ENCODE data around the gene ADAM29. TPM values are rescaled to one million over a fixed set of nuclear protein-coding genes. Genes with fewer than 3 reads are reported as not detected.

The ADAM29 gene
- total RNA-seq, 5 donors from 2014 or later (not counting 1 experiment from before 2014, with no cell fraction given), result not detected

GRCh38 chr4:174880001-174880400 lies 38.2 kb upstream of the ADAM29 start:
- Mint-ChIP-seq H3K4me3 (no peak overlapping the region), H3K27me3 (no peaks in the 10 kb centered on the region)
- WGBS (ENCODE audit: insufficient coverage), result 50% methylated on average over 1 of the region's 7 CpGs

GRCh38 chr4:174882317-174882992 lies 35.7 kb upstream of the ADAM29 start:
- ATAC-seq (replicated peaks in 1 of 4) (no peak), DNase-seq (no peak)
- Histone ChIP-seq H3K9me3 (no peaks in the 10 kb centered on the region), H3K4me3 (ENCODE audit: control insufficient read depth in 1 of 2, extremely low read depth in 1 of 2, low read length in 1 of 2) (no peak overlapping the region), H3K36me3 (ENCODE audit: control insufficient read depth in 2 of 2, extremely low read depth in 1 of 2, insufficient read depth in 1 of 2, low read length in 1 of 2) (no peaks in the 10 kb centered on the region), H3K27ac (ENCODE audit: low read length) (no peak overlapping the region), H3K4me1 (ENCODE audit: control insufficient read depth in 1 of 2, extremely low read depth in 1 of 2, insufficient read depth in 2 of 2, low read length in 2 of 2) (no peaks in the 10 kb centered on the region), H3K27me3 (replicated peaks in 1 of 2; ENCODE audit: control insufficient read depth in 2 of 2, extremely low read depth in 1 of 2, insufficient read depth in 2 of 2, low read length in 1 of 2) (no peaks in the 10 kb centered on the region)
- Mint-ChIP-seq H3K9me3 (peaks cover 0 to 6% (median 2%) of the 10 kb centered on the region in 3 donors), H3K27me3 (no peaks in the 10 kb centered on the region), H3K4me3 (no peak overlapping the region), H3K36me3 (no peaks in the 10 kb centered on the region), H3K27ac (no peak overlapping the region), H3K4me1 (no peaks in the 10 kb centered on the region)
- no CpG with 5 or more reads among the region's 6 CpGs for WGBS (ENCODE audit: insufficient coverage)
- ChIA-PET POLR2A (interaction anchor here in 1 of 2 donors (0.6 kb wide), 1 partner anchor 37 kb away, joined by 4 read pairs; no protein-coding TSS in a partner anchor), CTCF (interaction anchor here in 1 of 2 donors (0.6 kb wide), 1 partner anchor 17 kb away, joined by 5 read pairs; no protein-coding TSS in a partner anchor)

More at GRCh38 chr4:174880001-174880400, 38.2 kb upstream of the ADAM29 start:
- Mint-ChIP-seq H3K4me1 (no peaks in the 10 kb centered on the region), H3K27ac (no peak overlapping the region), H3K9me3 (peaks cover 4 to 18% (median 5%) of the 10 kb centered on the region in 3 donors), H3K36me3 (no peaks in the 10 kb centered on the region)
- ATAC-seq (replicated peaks in 1 of 4), result no peak
- no peaks in the 10 kb centered on the region for H3K4me1 ChIP-seq (ENCODE audit: control insufficient read depth in 1 of 2, extremely low read depth in 1 of 2, insufficient read depth in 2 of 2, low read length in 2 of 2)
- ChIA-PET CTCF (interaction anchor here in 1 of 2 donors (0.7 kb wide), 1 partner anchor 108 kb away, joined by 3 read pairs; no protein-coding TSS in a partner anchor), POLR2A (no interaction called here)
- no peaks in the 10 kb centered on the region for H3K36me3 ChIP-seq (ENCODE audit: control insufficient read depth in 2 of 2, extremely low read depth in 1 of 2, insufficient read depth in 1 of 2, low read length in 1 of 2)
- no peaks in the 10 kb centered on the region for H3K9me3 ChIP-seq
- H3K4me3 ChIP-seq (ENCODE audit: control insufficient read depth in 1 of 2, extremely low read depth in 1 of 2, low read length in 1 of 2), result no peak overlapping the region
- H3K27me3 ChIP-seq (replicated peaks in 1 of 2; ENCODE audit: control insufficient read depth in 2 of 2, extremely low read depth in 1 of 2, insufficient read depth in 2 of 2, low read length in 1 of 2), result no peaks in the 10 kb centered on the region
- no peak for DNase-seq
- no peak overlapping the region for H3K27ac ChIP-seq (ENCODE audit: low read length)

- ATAC-seq (replicated peaks in 1 of 4), result no peak
- ChIA-PET POLR2A (no interaction called here), CTCF (no interaction called here)
- no peaks in the 10 kb centered on the region for H3K36me3 Mint-ChIP-seq
- H3K9me3 Mint-ChIP-seq, result peaks cover 11 to 13% (median 12%) of the 10 kb centered on the region in 3 donors
- H3K27me3 Mint-ChIP-seq, result no peaks in the 10 kb centered on the region
- no peak for DNase-seq
- no peak overlapping the region for H3K4me3 ChIP-seq (ENCODE audit: control insufficient read depth in 1 of 2, extremely low read depth in 1 of 2, low read length in 1 of 2)
- no peak overlapping the region for H3K27ac ChIP-seq (ENCODE audit: low read length)
- no peaks in the 10 kb centered on the region for H3K27me3 ChIP-seq (replicated peaks in 1 of 2; ENCODE audit: control insufficient read depth in 2 of 2, extremely low read depth in 1 of 2, insufficient read depth in 2 of 2, low read length in 1 of 2)
- H3K4me1 ChIP-seq (ENCODE audit: control insufficient read depth in 1 of 2, extremely low read depth in 1 of 2, insufficient read depth in 2 of 2, low read length in 2 of 2), result no peaks in the 10 kb centered on the region
- no peaks in the 10 kb centered on the region for H3K36me3 ChIP-seq (ENCODE audit: control insufficient read depth in 2 of 2, extremely low read depth in 1 of 2, insufficient read depth in 1 of 2, low read length in 1 of 2)
- H3K4me3 Mint-ChIP-seq, result no peak overlapping the region
- H3K27ac Mint-ChIP-seq, result no peak overlapping the region
- H3K9me3 ChIP-seq, result no peaks in the 10 kb centered on the region
- no peaks in the 10 kb centered on the region for H3K4me1 Mint-ChIP-seq
Observed at GRCh38 chr4:174907508-174907907, 10.7 kb upstream of the ADAM29 start.

DNA sequence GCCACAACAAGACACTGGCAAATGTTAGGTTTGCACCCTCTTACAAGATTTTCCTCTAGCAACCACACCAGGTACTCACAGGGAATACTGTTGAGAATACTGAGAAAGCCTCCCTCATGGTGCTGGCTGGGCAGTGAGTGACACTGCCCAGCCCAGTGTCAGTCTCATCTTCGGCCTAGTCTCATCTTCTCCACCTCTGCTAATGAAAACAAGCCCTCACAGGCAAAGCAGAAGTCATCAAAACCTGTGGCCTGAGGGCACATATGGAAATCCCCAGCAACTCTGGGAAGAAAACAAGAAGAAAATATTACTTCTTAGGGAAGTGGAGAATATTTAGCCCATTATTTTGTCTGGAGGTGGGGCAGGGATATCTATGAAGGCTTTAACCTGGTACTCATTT lies 7.9 kb upstream of the ADAM29 start:
- Mint-ChIP-seq H3K4me3 (no peak overlapping the region), H3K9me3 (peaks cover 6 to 11% (median 8%) of the 10 kb centered on the region in 3 donors), H3K36me3 (no peaks in the 10 kb centered on the region), H3K27ac (no peak overlapping the region), H3K27me3 (no peaks in the 10 kb centered on the region), H3K4me1 (no peaks in the 10 kb centered on the region)
- ATAC-seq (replicated peaks in 1 of 4) (no peak), DNase-seq (no peak)
- Histone ChIP-seq H3K4me1 (ENCODE audit: control insufficient read depth in 1 of 2, extremely low read depth in 1 of 2, insufficient read depth in 2 of 2, low read length in 2 of 2) (no peaks in the 10 kb centered on the region), H3K36me3 (ENCODE audit: control insufficient read depth in 2 of 2, extremely low read depth in 1 of 2, insufficient read depth in 1 of 2, low read length in 1 of 2) (no peaks in the 10 kb centered on the region), H3K27me3 (replicated peaks in 1 of 2; ENCODE audit: control insufficient read depth in 2 of 2, extremely low read depth in 1 of 2, insufficient read depth in 2 of 2, low read length in 1 of 2) (no peaks in the 10 kb centered on the region), H3K27ac (ENCODE audit: low read length) (no peak overlapping the region), H3K9me3 (no peaks in the 10 kb centered on the region), H3K4me3 (ENCODE audit: control insufficient read depth in 1 of 2, extremely low read depth in 1 of 2, low read length in 1 of 2) (no peak overlapping the region)
- CTCF ChIA-PET, result no interaction called here
- POLR2A ChIA-PET, result no interaction called here
- WGBS (ENCODE audit: insufficient coverage), result 40% methylated on average over 1 of the region's 1 CpG

DNA sequence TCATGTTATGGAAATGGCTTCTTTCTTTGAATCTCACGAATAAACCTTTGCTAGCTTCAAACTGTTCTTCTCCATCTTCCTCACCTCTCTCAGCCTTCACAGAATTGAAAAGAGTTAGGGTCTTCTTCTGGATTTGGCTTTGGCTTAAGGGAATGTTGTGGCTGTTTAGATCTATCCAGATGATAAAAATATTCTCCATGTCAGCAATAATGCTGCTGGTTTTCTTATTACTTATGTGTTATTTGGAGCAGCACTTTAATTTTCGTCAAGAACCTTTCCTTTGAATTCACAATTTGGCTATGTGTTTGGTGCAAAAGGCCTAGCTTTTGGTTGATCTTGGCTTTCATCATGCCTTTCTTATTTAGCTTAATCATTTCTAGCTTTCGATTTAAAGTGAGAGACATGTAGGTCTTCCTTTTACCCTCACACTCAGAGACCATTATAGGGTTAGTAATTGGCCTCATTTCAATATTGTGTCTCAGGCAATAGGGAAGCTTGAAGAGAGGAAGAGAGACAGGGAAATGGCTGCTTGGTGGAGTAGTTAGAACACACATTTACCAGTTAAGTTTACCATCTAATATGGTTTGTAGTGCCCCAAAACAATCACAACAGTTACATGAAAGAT lies 5.1 kb upstream of the ADAM29 start:
- no peaks in the 10 kb centered on the region for H3K9me3 ChIP-seq
- no CpG with 5 or more reads among the region's 3 CpGs for WGBS (ENCODE audit: insufficient coverage)
- H3K4me1 ChIP-seq (ENCODE audit: control insufficient read depth in 1 of 2, extremely low read depth in 1 of 2, insufficient read depth in 2 of 2, low read length in 2 of 2), result no peaks in the 10 kb centered on the region
- no peaks in the 10 kb centered on the region for H3K36me3 ChIP-seq (ENCODE audit: control insufficient read depth in 2 of 2, extremely low read depth in 1 of 2, insufficient read depth in 1 of 2, low read length in 1 of 2)
- DNase-seq (no peak), ATAC-seq (replicated peaks in 1 of 4) (no peak)
- no peak overlapping the region for H3K4me3 ChIP-seq (ENCODE audit: control insufficient read depth in 1 of 2, extremely low read depth in 1 of 2, low read length in 1 of 2)
- H3K36me3 Mint-ChIP-seq, result no peaks in the 10 kb centered on the region
- H3K27ac ChIP-seq (ENCODE audit: low read length), result no peak overlapping the region
- POLR2A ChIA-PET, result no interaction called here
- H3K27me3 ChIP-seq (replicated peaks in 1 of 2; ENCODE audit: control insufficient read depth in 2 of 2, extremely low read depth in 1 of 2, insufficient read depth in 2 of 2, low read length in 1 of 2), result no peaks in the 10 kb centered on the region
- no peak overlapping the region for H3K4me3 Mint-ChIP-seq
- no peaks in the 10 kb centered on the region for H3K27me3 Mint-ChIP-seq
- H3K4me1 Mint-ChIP-seq, result no peaks in the 10 kb centered on the region
- CTCF ChIA-PET, result no interaction called here
- H3K9me3 Mint-ChIP-seq, result peaks cover 4 to 13% (median 12%) of the 10 kb centered on the region in 3 donors
- no peak overlapping the region for H3K27ac Mint-ChIP-seq

DNA sequence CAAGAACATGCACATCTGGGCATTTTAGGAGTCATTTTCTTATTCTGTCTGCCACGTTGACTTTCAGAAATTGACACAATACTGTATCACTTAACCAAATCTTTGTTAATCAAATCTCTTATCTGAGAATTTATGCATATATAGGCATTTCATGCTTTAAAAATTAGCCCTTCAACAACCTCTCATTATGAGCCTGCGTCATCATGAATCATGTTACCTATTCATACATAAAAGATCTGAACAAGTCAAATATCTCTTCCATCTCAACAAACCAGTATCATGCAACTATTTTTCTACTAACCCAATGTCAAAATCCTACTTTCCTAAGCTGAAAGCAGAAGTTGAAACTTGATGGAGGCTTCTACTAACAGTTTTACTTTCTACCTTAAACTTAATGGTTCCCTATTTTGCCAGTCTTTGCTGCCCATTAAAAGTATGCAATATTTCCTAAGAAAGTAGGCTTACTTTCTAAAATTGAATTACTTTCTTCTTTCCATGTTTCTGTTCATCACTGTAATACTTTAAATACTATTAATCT lies 1.8 kb downstream of the ADAM29 start:
- CTCF ChIA-PET, result no interaction called here

More for the DNA sequence above, 1.8 kb downstream of the ADAM29 start:
- Mint-ChIP-seq H3K4me3 (no peak overlapping the region), H3K36me3 (no peaks in the 10 kb centered on the region), H3K27ac (no peak overlapping the region), H3K9me3 (peaks cover 3 to 6% (median 4%) of the 10 kb centered on the region in 3 donors), H3K4me1 (no peaks in the 10 kb centered on the region), H3K27me3 (no peaks in the 10 kb centered on the region)
- Histone ChIP-seq H3K36me3 (ENCODE audit: control insufficient read depth in 2 of 2, extremely low read depth in 1 of 2, insufficient read depth in 1 of 2, low read length in 1 of 2) (no peaks in the 10 kb centered on the region), H3K27me3 (replicated peaks in 1 of 2; ENCODE audit: control insufficient read depth in 2 of 2, extremely low read depth in 1 of 2, insufficient read depth in 2 of 2, low read length in 1 of 2) (no peaks in the 10 kb centered on the region), H3K9me3 (no peaks in the 10 kb centered on the region), H3K4me3 (ENCODE audit: control insufficient read depth in 1 of 2, extremely low read depth in 1 of 2, low read length in 1 of 2) (no peak overlapping the region), H3K4me1 (ENCODE audit: control insufficient read depth in 1 of 2, extremely low read depth in 1 of 2, insufficient read depth in 2 of 2, low read length in 2 of 2) (no peaks in the 10 kb centered on the region), H3K27ac (ENCODE audit: low read length) (no peak overlapping the region)
- POLR2A ChIA-PET, result no interaction called here
- DNase-seq (no peak), ATAC-seq (replicated peaks in 1 of 4) (no peak)
- WGBS (ENCODE audit: insufficient coverage), result no CpG with 5 or more reads among the region's 2 CpGs

Measured in T-cell (primary cell).